DMS153 treated with DMSO at 0.1 percent for 48 hours (cell line): Measurements from ENCODE around the gene MCOLN2.
"Not testable (repeated sequence)": the region's sequence is repeated elsewhere in the genome, so short reads cannot be mapped to it uniquely, and the experiment has no call there.

Source experiments
- DNase-seq: peaks from one replicate; lab custom pipeline; 2025; ENCODE audit not compliant: unreplicated experiment; lab: John Stamatoyannopoulos, UW

The MCOLN2 gene

DNA sequence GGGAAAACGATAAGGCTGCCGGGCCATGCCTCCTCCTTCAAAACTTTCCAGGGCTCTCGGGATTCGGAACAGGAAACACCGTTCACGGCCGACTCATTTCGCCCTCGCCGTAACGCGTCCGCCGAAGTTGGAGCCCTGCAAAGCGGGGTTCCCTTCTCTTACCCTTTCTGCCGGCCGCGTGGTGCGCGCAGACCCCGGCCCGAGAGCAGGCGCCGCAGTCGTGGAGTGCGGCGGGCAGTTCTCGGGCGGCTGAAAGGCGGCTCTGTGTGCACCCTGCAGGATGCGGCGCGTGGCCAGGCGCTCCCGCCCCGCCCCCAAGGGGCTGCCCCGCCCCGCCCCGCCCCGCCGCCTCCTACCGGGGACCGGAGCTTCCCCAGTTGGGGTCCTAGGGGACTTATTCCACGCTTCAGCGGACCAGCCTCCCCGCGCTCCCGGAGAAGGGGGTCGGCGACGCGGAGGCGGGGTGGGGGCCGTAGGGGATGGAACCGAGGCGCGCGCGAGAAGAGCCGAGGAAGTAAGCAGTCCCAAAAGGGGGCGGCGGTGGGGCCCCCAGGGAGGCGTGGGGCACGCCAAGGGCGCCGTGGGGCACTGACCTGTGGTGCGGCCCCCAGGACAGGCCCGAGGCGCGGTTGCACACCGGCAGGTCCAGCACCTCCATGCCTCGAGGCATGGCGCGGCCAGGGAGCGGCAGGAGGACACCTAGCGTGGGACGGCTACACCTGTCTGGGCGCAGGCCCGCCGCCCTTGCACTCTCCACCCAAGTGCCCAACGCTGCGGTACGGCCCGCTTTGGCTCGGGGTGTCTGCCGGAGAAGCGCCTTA is at the start of gene MCOLN2:
Gene MCOLN2, minus strand, starts transcription at position 268 of the 821 bp plus-strand sequence. Its CDS starts 241 bp downstream, at position 27.
- DNase-seq = no peak

- DNase-seq = no peak
Observed at GRCh38 chr1:85042413-85042812, 45.5 kb upstream of the MCOLN2 start.

DNA sequence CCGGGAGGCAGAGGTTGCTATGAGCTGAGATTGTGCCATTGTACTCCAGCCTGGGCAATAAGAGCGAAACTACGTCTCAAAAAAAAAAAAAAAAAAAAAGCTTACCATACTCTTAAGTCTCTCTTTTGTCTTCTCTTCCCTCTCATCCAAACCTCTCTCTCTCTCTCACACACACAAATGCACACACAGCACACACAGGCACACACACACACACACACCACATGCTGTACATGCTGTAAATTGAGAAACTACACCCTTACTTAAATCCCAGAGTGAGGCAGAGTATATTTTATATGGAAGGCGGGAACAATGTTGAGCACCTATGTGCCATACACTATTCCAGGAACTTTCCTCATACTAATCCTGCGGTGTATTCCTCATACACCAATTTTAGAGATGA is 44.9 kb upstream of the MCOLN2 start:
- no peak for DNase-seq

DNA sequence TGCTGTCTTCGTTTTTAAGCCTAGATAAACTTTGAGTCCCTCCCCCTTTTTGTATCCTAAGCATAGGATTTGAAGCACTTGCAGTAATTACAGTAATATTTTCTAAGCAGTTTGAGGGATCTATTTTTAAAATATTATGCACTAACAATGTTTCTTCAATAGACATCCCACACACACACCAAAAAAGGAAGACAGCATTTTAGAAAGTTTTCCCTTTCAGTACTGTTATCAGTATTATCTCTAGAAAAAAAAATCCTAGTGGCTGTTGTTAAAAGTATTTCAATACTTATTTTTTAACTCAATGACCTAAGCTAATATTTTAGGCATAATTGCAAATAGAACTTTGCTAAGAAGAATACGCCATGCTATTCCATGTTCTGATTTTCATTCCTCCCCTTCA is 36.3 kb upstream of the MCOLN2 start:
- no peak for DNase-seq

- no peak for DNase-seq
Observed at GRCh38 chr1:85030536-85030935, 33.6 kb upstream of the MCOLN2 start.

GRCh38 chr1:85028151-85028550 is 31.2 kb upstream of the MCOLN2 start:
- DNase-seq = no peak

DNA sequence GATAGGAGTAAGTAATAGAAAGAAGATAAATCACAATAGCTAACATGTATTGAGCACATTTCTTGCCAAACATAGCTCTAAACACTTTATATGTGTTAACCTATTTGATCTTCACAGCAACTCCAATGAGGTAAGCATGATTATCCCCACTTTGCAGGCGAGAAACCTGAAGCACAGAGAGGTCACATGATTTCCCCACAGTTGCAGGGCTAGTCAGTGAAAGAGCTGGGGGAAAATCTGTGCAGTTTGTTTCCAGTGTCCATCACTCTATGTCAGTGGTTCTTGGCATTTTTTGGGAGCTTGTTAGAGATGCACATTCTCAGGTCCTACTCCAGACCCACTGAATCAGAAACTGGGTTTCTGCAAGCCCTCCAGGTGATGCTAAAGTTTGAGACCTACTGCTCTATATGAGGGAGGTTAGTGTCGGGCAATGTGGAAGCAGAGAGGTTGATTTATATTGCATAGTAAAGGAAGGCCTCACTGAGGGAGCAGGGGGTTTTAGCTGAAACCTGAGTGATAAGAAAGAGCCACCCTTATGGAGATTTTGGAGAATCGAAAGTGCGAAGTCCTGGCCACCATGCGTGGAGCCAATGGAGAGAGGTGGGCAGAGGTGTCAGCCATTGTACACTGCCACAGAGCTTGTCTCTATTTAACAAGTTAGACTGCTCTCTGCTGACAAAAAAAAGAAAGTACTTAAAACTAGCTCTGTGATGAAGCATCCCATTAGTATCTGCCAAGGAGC is 30.5 kb upstream of the MCOLN2 start:
- no peak for DNase-seq

DNA sequence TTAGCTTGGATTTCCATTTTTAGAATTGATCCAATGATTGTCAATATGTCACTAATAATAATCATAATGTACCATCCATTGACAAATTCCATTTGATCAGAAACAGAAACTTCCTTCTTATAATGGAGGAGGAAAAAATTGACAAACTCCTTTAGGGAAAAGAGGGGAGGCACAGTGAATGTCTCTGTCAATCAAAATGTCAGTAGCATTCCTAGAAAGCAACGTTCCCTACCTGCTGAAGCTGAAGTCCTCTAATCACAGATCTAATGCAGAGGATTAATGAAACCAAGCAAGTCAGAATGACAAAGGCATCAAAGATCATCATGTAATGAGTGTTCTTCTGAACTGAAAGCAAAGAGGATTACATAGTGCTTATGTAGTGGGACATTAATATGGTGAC is 29.0 kb upstream of the MCOLN2 start:
- DNase-seq = no peak

DNA sequence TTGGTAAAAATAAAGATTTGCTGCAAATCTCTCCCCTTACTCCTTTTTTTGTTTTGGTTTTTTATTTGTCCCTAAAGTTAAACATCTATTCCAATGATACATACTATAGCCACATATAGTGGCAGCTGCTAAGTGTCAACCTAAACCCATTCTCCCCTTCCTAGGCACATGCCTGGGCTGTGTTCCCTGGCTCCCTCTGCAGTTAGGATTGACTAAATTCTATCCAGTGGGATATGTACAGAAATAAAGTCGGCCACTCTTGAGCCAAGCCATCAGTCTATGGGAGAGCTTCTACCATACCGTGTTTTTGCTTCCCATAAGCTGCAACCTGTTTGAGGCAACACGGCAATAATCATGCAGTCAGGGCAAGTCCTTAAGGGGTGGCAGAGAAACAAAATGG is 27.8 kb upstream of the MCOLN2 start:
- DNase-seq = no peak

GRCh38 chr1:85022700-85023099 is 25.8 kb upstream of the MCOLN2 start:
- DNase-seq = no peak

DNA sequence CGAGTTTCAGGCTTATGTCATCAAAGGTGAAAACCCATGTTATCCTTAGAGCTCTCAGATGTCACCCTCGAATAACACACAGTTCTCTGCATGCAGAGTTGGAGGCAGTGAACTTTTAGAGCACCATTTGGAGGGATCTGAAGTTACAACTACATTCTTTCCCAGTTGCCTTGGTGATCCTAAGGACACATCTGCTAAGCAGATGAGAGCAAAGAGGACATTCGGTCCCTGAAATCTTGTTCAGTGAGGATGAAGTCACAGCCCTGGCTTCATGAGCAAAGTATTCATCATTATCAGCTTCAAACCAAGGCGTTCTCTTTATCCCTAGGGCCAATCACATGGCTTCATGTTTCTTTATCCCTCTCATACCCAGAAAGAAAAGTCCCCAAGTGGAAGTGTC is 23.1 kb upstream of the MCOLN2 start:
- no peak for DNase-seq

DNA sequence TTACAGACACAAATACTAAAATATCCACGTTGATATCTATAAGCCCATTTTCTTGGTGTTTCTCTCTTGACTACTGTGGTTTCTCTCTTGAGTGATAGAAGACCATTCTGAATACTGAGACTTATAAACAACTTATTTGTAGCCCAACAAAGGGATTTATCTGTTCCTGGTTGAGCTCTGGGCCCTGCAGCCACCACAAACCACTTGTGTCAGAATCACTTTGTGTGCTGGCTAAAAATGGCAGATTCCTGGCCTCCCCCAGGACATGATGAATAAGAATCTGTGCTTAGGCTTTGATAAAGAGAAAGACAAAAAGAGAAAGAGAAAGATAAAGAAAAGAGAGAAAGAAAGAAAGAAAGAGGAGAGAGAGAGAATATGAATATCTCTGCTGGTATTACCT is 18.9 kb upstream of the MCOLN2 start:
- DNase-seq = no peak

DNA sequence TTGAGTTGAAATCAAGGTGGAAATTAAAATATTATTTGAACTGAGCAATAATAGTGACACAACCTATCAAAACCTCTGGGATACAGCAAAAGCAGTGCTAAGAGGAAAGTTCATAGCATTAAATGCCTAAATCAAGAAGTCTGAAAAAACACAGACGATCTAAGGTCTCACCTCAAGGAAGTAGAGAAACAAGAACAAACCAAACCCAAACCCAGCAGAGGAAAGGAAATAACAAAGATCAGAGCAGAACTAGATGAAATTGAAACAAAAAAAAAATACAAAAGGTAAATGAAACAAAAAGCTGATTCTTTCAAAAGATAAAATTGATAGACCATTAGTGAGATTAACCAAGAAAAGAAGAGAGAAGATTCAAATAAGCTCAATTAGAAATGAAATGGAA is 8.7 kb upstream of the MCOLN2 start:
- DNase-seq = not testable (repeated sequence)

DNA sequence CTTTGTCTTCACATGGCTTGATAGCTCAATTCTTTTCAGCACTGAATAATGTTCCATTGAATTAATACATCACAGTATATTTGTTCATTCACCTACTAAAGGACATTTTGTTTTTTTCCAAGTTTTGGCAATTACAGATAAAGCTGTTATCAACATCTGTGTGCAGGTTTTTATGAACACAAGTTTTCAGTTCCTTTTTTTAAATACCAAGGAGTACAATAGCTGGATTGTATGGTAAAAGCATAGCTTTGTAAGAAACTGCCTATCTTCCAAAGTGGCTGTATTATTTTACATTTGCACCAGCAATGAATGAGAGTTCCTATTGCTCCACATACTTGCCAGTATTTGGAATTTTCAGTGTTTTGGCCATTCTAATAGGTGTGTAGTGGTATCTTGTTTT is 4.8 kb upstream of the MCOLN2 start:
- DNase-seq = no peak

DNA sequence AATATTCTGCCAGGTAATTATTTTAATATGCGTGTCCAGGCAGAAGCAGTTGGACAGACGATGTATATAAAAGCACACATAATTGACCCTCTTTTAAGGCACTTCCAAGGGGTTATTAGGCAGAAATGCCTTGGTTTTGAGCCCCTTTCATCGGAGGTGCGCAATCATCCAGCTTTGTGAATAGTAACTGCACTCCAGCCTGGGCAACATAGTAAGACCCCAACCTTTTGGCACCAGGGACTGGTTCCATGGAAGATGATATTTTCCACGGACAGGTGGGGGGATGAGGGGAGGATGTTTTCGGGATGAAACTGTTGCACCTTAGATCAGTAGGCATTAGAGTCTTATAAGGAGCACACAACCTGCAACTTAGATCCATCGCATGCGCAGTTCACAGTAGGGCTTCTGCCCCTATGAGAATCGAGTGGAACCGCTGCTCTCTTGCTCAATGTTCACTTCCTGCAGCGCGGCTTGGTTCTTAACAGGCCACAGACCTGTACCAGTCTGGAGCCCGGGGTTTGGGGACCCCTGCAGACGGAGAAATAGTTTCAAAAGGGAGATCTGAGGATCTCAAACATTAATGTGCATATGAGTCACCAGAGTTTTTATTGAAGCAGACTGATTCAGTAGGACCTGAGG is 1.8 kb upstream of the MCOLN2 start:
- DNase-seq = no peak

DNA sequence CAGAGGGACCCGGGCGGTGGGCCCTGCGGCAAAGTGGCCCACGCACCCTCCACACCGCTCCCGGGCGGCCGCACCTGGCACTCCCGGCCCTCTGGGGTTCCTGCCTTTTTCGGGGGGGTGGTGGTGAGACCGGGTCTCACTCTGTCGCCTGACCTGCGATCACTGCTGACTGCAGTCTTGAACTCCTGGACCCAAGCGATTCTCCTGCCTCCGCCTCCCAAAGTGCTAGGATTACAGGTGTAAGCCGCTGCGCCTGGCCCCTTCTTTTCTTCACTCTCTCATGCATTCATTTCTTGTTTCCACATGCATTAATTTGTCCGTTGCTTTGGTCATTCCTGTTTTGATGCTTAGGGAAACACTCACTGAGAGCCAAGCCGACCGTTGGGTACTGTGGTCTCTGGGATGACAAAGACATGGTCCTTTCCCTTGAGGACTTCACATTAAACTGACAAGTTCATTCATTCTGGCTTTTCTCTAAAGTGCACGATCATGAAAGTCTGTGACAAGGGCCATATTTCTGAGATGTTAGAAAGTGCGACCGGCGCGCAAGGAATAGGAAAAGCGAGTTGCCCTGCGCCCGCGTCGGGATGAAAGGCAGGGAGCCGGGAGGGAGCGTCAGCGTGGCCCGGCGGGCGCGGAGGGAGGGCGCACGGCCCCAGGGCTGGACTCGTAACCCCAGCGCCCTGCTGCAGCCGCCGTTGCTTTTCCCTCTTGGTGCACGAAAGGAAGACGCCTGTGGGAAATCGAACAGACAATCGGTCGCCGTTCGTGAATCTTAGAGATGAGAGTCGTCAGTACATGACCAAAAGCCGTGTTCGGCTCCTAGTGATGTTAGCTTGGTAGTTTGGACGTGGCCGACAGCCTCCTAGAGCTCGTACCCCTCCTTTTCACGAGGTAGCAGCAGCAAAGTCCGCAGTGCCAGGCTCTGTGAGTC is 1.0 kb upstream of the MCOLN2 start:
- DNase-seq = no peak

GRCh38 chr1:84995484-84996334 is 1.2 kb downstream of the MCOLN2 start:
- DNase-seq = no peak

- DNase-seq = no peak
Observed at GRCh38 chr1:84991097-84991920, 5.6 kb downstream of the MCOLN2 start.

DNA sequence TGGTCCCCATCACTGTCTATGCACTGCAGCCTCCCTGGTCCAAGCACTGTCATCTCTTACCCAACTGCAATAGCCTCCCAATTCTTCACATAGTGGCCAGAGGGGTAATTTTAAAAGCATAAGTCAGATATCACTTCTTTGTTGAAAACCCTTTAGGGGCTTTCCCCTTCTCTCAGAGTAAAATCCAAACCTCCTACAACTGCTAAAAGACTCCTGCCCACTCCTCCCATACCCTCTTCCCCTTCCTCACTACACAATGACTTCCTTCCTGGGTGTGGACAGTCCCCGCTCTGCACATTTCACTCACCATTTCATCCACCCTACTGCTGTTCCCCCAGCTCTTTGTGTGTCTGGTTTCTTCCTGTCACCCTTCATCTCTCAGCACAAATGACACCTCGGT is 8.3 kb downstream of the MCOLN2 start:
- DNase-seq = no peak
